Amniotic stem cell (primary cell): ENCODE data around the gene RFTN2.

ENCODE experiments used
- DNase-seq: peaks from one replicate; lab custom pipeline; 2025; lab: John Stamatoyannopoulos, UW

RFTN2 gene

DNA sequence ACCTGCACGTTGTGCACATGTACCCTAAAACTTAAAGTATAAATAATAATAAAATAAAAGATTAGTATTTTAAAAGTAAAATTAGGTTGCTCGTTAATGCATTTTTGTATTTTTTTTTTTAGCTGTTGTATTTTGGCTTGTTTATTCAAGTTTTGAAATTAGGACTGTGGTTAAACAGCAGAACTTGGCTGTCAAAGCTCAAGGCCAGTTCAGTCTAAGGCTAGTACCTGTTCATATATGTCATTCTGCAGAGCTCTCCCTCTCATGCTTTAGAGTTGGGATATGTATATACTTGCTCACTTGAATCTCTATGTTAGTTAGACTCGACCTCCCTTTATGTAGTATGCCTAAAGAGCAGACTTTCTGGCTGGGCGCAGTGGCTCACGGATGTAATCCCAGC, 126.8 kb downstream of the RFTN2 start:
- DNase-seq: no peak

DNA sequence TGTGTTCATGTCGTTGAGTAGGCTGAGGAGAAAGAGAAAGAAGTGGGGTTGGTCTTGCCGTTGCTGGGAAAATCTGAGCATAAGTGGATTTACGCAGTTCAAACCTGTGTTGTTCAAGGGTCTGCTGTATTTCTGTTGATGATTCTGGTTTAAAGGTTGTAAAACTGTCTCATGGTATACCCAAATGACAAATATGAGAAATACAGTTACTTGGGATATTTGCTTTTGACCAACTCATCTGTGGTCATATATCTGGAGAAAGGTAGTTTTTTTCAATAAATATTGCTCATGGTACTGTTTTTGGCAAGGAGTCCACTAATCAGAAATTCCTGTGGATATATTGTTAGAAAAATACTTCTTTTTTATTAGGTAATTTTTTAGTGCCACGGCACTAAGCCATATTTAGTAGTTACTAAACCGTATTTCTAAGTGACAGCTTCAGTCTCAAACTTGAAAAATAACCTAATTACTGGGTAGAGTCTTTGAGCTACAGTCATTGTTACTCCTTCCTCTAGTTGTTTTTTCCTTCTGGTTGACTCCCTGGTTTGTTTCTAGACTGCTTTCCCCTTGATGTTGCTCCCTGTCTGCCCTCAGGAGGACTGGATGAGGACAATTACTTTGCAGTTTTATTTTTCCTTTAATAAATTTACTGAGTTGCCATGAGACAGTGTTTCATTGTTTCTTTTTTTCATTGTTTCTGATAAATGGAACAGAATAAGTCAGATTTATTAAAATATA, 128.1 kb downstream of the RFTN2 start:
- no peak for DNase-seq

DNA sequence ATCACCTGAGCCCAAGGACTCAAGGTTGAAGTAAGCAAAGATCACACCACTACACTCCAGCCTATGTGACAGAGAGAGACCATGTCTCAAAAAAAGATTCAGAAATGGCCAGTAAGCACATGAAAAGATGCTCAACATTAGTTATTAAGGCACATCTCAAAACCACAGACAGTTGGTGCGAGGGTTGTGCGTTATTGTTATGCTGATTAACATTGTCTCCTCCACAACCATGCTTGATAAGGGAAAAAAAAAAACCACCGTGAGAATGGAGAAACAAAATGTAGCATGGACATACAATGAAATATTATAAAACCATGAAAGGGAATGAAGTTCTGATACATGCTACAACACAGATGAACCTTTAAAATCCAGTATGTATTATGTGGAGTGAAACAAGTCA, 132.2 kb downstream of the RFTN2 start:
- no peak for DNase-seq

DNA sequence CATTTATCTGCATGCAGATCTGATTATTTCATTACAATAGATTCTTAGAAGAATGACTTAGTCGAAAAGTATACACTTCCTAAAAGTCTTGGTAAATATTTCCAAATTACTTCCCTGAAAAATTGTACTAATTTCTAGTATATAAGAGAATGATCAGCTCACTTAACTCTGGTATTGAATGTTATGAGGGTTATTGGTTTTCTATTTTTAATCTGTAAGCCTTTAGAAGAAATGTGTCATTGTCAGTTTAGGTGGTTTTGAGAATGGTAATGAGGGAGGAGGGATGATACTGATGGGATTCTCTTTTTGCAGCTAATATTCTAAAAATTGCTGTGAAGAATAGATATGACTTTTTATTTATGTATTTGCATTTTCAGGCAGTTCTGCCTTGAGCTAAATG, 135.7 kb downstream of the RFTN2 start:
- no peak for DNase-seq

DNA sequence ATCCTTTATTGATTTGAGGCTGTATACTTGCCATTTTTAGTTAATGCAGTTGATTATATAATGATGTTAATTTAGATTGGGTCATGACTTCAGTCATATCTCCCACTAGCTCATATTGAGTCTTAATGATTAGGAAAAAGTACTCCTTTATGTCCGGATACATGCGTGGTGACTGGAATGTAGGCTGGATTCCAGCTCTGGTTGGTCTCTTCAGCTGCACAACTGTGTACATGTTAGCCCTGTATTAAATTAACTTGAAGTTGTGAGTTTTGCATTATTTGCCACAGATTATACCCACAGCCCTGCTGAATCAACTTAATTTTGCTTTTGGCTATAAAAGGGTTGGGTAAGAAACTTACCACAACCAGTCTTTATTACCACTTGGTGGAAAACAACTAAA, 137.0 kb downstream of the RFTN2 start:
- DNase-seq: no peak
